ENCODE measurements around the gene KIF18B. TPM values are rescaled to one million over a fixed set of nuclear protein-coding genes. Genes with fewer than 3 reads are reported as not detected.
"Not testable (repeated sequence)": the region's sequence is repeated elsewhere in the genome, so short reads cannot be mapped to it uniquely, and the experiment has no call there.

Gene KIF18B
- polyA plus RNA-seq, 4 donors: 9.9 to 18.8 (median 12.4) TPM

- DNase-seq (ENCODE audit: low read depth in 4 of 4, low spot score in 3 of 4): peak in 1 of 4 donors; percentile 63
Measured at GRCh38 chr17:44970136-44970741, 22.7 kb upstream of the KIF18B start.

GRCh38 chr17:44969144-44969780 lies 21.7 kb upstream of the KIF18B start:
- DNase-seq (ENCODE audit: low read depth in 4 of 4, low spot score in 3 of 4): no peak

- DNase-seq (ENCODE audit: low read depth in 4 of 4, low spot score in 3 of 4): peak in 3 of 4 donors; percentile 80 to 86 (median 84)
Measured at GRCh38 chr17:44968225-44969143, 20.9 kb upstream of the KIF18B start, which contains the start of gene C1QL1. C1QL1 (minus strand) TSS chr17:44968303; CDS start chr17:44968048, 255 bp downstream.

- no peak for DNase-seq (ENCODE audit: low read depth in 4 of 4, low spot score in 3 of 4)
Measured at GRCh38 chr17:44967907-44968224, 20.3 kb upstream of the KIF18B start.

GRCh38 chr17:44967026-44967906 lies 19.7 kb upstream of the KIF18B start:
- no peak for DNase-seq (ENCODE audit: low read depth in 4 of 4, low spot score in 3 of 4)

- no peak for DNase-seq (ENCODE audit: low read depth in 4 of 4, low spot score in 3 of 4)
Measured at GRCh38 chr17:44966348-44967025, 18.9 kb upstream of the KIF18B start.

GRCh38 chr17:44965481-44966234 lies 18.1 kb upstream of the KIF18B start:
- no peak for DNase-seq (ENCODE audit: low read depth in 4 of 4, low spot score in 3 of 4)

- DNase-seq (ENCODE audit: low read depth in 4 of 4, low spot score in 3 of 4): no peak
Measured at GRCh38 chr17:44961921-44962350, 14.4 kb upstream of the KIF18B start.

GRCh38 chr17:44960691-44961090 lies 13.1 kb upstream of the KIF18B start:
- DNase-seq (ENCODE audit: low read depth in 4 of 4, low spot score in 3 of 4): no peak

- no peak for DNase-seq (ENCODE audit: low read depth in 4 of 4, low spot score in 3 of 4)
Measured at GRCh38 chr17:44959821-44960531, 12.4 kb upstream of the KIF18B start.

- no peak for DNase-seq (ENCODE audit: low read depth in 4 of 4, low spot score in 3 of 4)
Measured at GRCh38 chr17:44956998-44957981, 9.7 kb upstream of the KIF18B start.

- DNase-seq (ENCODE audit: low read depth in 4 of 4, low spot score in 3 of 4): no peak
Measured at GRCh38 chr17:44955674-44956425, 8.3 kb upstream of the KIF18B start.

GRCh38 chr17:44952946-44953475 lies 5.4 kb upstream of the KIF18B start:
- no peak for DNase-seq (ENCODE audit: low read depth in 4 of 4, low spot score in 3 of 4)

GRCh38 chr17:44948315-44948795 lies 782 bp upstream of the KIF18B start:
- no peak for DNase-seq (ENCODE audit: low read depth in 4 of 4, low spot score in 3 of 4)

GRCh38 chr17:44945652-44946051 lies 1.9 kb downstream of the KIF18B start:
- not testable (repeated sequence) for DNase-seq (ENCODE audit: low read depth in 4 of 4, low spot score in 3 of 4)

GRCh38 chr17:44942456-44942855 lies 5.1 kb downstream of the KIF18B start:
- no peak for DNase-seq (ENCODE audit: low read depth in 4 of 4, low spot score in 3 of 4)
